Spleen (tissue), 11 donors: ENCODE measurements around the gene SLC22A1. TPM values are rescaled to one million over a fixed set of nuclear protein-coding genes. Genes with fewer than 3 reads are reported as not detected.

ENCODE experiments used
- DNase-seq: peaks from one replicate; pipeline ENCODE4 v3.0.0-alpha.2; 2020
- H3K27ac ChIP-seq, 8 donors: fragments of 200-600 bp; sonication (generic) in 7 of 8; 1 replicate in 4 of 8; 2 replicates in 4 of 8; pipeline versions ENCODE4 v1.5.0 to v1.8.0; 2016 to 2021; ENCODE audit warnings: inconsistent platforms in 4 of 8, mild to moderate bottlenecking in 4 of 8, moderate library complexity in 1 of 8
- H3K27me3 ChIP-seq, 7 donors: fragments of 200-600 bp; sonication (generic) in 6 of 7; replicated peaks in 1 of 7; 1 replicate in 4 of 7; 2 replicates in 3 of 7; pipeline versions ENCODE4 v1.5.0 to v1.8.0; 2016 to 2021; ENCODE audit warnings: inconsistent platforms in 3 of 7, mild to moderate bottlenecking in 1 of 7
- H3K36me3 ChIP-seq, 6 donors: fragments of 200-600 bp; sonication (generic) in 5 of 6; 1 replicate in 4 of 6; 2 replicates in 2 of 6; pipeline versions ENCODE4 v1.5.0 to v1.8.0; 2016 to 2021; ENCODE audit warnings: inconsistent platforms in 2 of 6
- H3K4me1 ChIP-seq, 6 donors: fragments of 200-600 bp; sonication (generic) in 5 of 6; 1 replicate in 3 of 6; 2 replicates in 3 of 6; pipeline versions ENCODE4 v1.5.0 to v1.8.0; 2016 to 2021; ENCODE audit warnings: inconsistent platforms in 3 of 6
- H3K4me3 ChIP-seq, 8 donors: fragments of 200-600 bp; sonication (generic) in 7 of 8; 1 replicate in 4 of 8; 2 replicates in 4 of 8; pipeline versions ENCODE4 v1.5.0 to v1.8.0; 2016 to 2021; ENCODE audit warnings: inconsistent platforms in 4 of 8, mild to moderate bottlenecking in 4 of 8, moderate library complexity in 2 of 8
- H3K9me3 ChIP-seq, 8 donors: fragments of 200-600 bp; sonication (generic) in 7 of 8; 1 replicate in 4 of 8; 2 replicates in 4 of 8; pipeline versions ENCODE4 v1.5.0 to v1.8.0; 2016 to 2021; ENCODE audit warnings: inconsistent platforms in 4 of 8
- CTCF ChIP-seq, 11 experiments: fragments of 200-600 bp in 7 of 11; fragments of 450-650 bp in 4 of 11; sonication (generic) in 4 of 11; IDR thresholded peaks in 8 of 11; conservative IDR thresholded peaks in 3 of 11; 1 replicate in 7 of 11; 2 replicates in 4 of 11; pipeline versions ENCODE4 v1.4.0 to v1.8.0; 2016 to 2021; ENCODE audit warnings: antibody characterized with exemption in 11 of 11, inconsistent platforms in 4 of 11, mild to moderate bottlenecking in 1 of 11
- POLR2A ChIP-seq, 3 donors: fragments of 450-650 bp; IDR thresholded peaks; one replicate each; pipeline ENCODE4 v1.5.1; 2017; ENCODE audit warnings: antibody characterized with exemption in 3 of 3, mild to moderate bottlenecking in 1 of 3
- POLR2AphosphoS5 ChIP-seq, 3 donors: sonication (generic); formaldehyde crosslinking; IDR thresholded peaks; one replicate each; pipeline ENCODE4 v1.5.1; 2017; ENCODE audit warnings: antibody characterized with exemption in 3 of 3
- WGBS, 5 donors: extraction: QIAGEN DNeasy Blood & Tissue Kit in 3 of 5; methylation state at CpG; one replicate each; pipeline versions ENCODE4 v1.1.5 to v1.1.7; 2013 to 2018; 5-methylcytosine and 5-hydroxymethylcytosine counted together
- intact Hi-C: fragments of 100-400 bp; cut with DNase I; formaldehyde crosslinking; loops from one replicate; pipeline ENCODE4 v1.15.0; 2023; ENCODE audit warnings: low total_unique reads
- polyA plus RNA-seq, 3 donors: library from polyadenylated mRNA; stranded (reverse); fragments of 200-250 nt; gene quantifications; one replicate each; pipeline ENCODE4 v1.2.1, GENCODE V29; 2013
- total RNA-seq, 7 donors: library from RNA; depleted of rRNA in 3 of 7; stranded (reverse); fragments of >200 nt in 3 of 7; fragmentation: NEBNext Ultra II Directional in 4 of 7; extraction: Animal tissue kit (Norgen Biotek cat#: 25700) in 4 of 7; gene quantifications; one replicate each; pipeline versions ENCODE4 v1.1.0 to v1.2.1, GENCODE V29; 2016 to 2021
- donor health status: healthy with polysubstance abuse.
- donor health status: DM: no; HTN: no; CAD: no; lungs with moderate emphysema.
- donor health status: DM: no; HTN: no; CAD: no.
- donor health status: Bipolar disorder and iron deficiency.
- donor health status: healthy.
- donor health status: DM: no; HTN: no; CAD: no.
- donor health status: DM: yes; HTN: yes; CAD: no.

Gene SLC22A1
- total and polyA plus RNA-seq, 10 donors = 0.23 to 6.1 (median 3.9) TPM

- TF ChIP-seq POLR2A (IDR thresholded peaks at IDR 0.05) = no peak
- no peak for TF ChIP-seq CTCF (IDR thresholded peaks at IDR 0.05 in 8 of 11, conservative IDR thresholded peaks at IDR 0.05 in 3 of 11)
- no peak for TF ChIP-seq POLR2AphosphoS5 (IDR thresholded peaks at IDR 0.05)
- intact Hi-C loops = no loop called here
- no peaks in the 10 kb centered on the region for H3K36me3 ChIP-seq
- WGBS, 5 donors = 69 to 78% (median 74%) methylated on average over 9 of the region's 9 CpGs
- H3K27ac ChIP-seq = no peak overlapping the region
- no peaks in the 10 kb centered on the region for H3K9me3 ChIP-seq
- no peak overlapping the region for H3K4me3 ChIP-seq
- no peaks in the 10 kb centered on the region for H3K4me1 ChIP-seq
- no peak for DNase-seq
- peaks cover 0 to 12% (median 0%) of the 10 kb centered on the region in 7 donors for H3K27me3 ChIP-seq
Observed at GRCh38 chr6:160173806-160174527, 52.4 kb downstream of the SLC22A1 start.

- H3K9me3 ChIP-seq = no peaks in the 10 kb centered on the region
- H3K27me3 ChIP-seq = peaks cover 0 to 12% (median 0%) of the 10 kb centered on the region in 7 donors
- no peaks in the 10 kb centered on the region for H3K4me1 ChIP-seq
- WGBS, 5 donors = 45 to 59% (median 53%) methylated on average over 2 of the region's 2 CpGs
- DNase-seq = no peak
- no peaks in the 10 kb centered on the region for H3K36me3 ChIP-seq
- intact Hi-C loops = no loop called here
- H3K27ac ChIP-seq = no peak overlapping the region
- H3K4me3 ChIP-seq = no peak overlapping the region
- TF ChIP-seq POLR2AphosphoS5 (IDR thresholded peaks at IDR 0.05) (no peak), POLR2A (IDR thresholded peaks at IDR 0.05) (no peak), CTCF (IDR thresholded peaks at IDR 0.05 in 8 of 11, conservative IDR thresholded peaks at IDR 0.05 in 3 of 11) (no peak)
Observed at GRCh38 chr6:160174681-160175080, 53.1 kb downstream of the SLC22A1 start.

GRCh38 chr6:160177220-160177619 is 55.6 kb downstream of the SLC22A1 start:
- no peaks in the 10 kb centered on the region for H3K36me3 ChIP-seq
- no peak overlapping the region for H3K27ac ChIP-seq
- TF ChIP-seq CTCF (IDR thresholded peaks at IDR 0.05 in 8 of 11, conservative IDR thresholded peaks at IDR 0.05 in 3 of 11) (no peak), POLR2A (IDR thresholded peaks at IDR 0.05) (no peak), POLR2AphosphoS5 (IDR thresholded peaks at IDR 0.05) (no peak)
- H3K4me1 ChIP-seq = no peaks in the 10 kb centered on the region
- H3K9me3 ChIP-seq = no peaks in the 10 kb centered on the region
- no peak overlapping the region for H3K4me3 ChIP-seq
- DNase-seq = no peak
- peaks cover 0 to 12% (median 0%) of the 10 kb centered on the region in 7 donors for H3K27me3 ChIP-seq
- intact Hi-C loops = no loop called here
- WGBS, 5 donors = 41 to 48% (median 45%) methylated on average over 2 of the region's 2 CpGs

- intact Hi-C loops = no loop called here
- TF ChIP-seq POLR2AphosphoS5 (IDR thresholded peaks at IDR 0.05) (no peak), CTCF (IDR thresholded peaks at IDR 0.05 in 8 of 11, conservative IDR thresholded peaks at IDR 0.05 in 3 of 11) (no peak), POLR2A (IDR thresholded peaks at IDR 0.05) (no peak)
- Histone ChIP-seq H3K27me3 (peaks cover 0 to 9% (median 0%) of the 10 kb centered on the region in 7 donors), H3K4me1 (no peaks in the 10 kb centered on the region), H3K36me3 (no peaks in the 10 kb centered on the region), H3K9me3 (no peaks in the 10 kb centered on the region), H3K4me3 (no peak overlapping the region), H3K27ac (no peak overlapping the region)
- WGBS, 5 donors = 80 to 91% (median 84%) methylated on average over 5 of the region's 5 CpGs
- no peak for DNase-seq
Observed at GRCh38 chr6:160178271-160178670, 56.7 kb downstream of the SLC22A1 start.
